ENCODE results near the gene PPP4C. TPM values are rescaled to one million over a fixed set of nuclear protein-coding genes. Genes with fewer than 3 reads are reported as not detected.

The PPP4C gene
- total RNA-seq, 4 donors from 2014 or later = 43.7 to 79.4 (median 56.6) TPM

DNA sequence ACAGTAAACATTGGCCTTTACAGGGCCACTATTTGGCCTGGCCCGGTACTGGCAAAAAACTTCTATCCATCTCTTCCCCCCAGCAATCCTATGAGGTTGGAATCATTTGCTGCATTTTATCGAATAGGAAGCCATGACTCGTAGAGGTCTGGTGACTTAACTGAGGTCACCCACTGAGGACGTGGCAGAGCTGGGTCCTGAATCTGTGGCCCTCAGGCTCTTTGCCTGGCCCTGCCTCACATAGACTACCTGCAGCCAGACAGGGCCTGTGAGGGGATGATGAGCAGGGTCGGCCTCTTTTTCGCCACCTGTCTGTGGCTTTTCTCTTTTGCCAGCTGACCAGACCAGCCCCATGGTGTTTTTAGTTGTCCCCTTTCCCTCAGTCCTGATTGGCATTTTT lies 1.9 kb downstream of the PPP4C start:
- H3K36me3 ChIP-seq = peaks cover 0 to 51% (median 0%) of the 10 kb centered on the region in 3 donors
- TF ChIP-seq, protein P1, sequence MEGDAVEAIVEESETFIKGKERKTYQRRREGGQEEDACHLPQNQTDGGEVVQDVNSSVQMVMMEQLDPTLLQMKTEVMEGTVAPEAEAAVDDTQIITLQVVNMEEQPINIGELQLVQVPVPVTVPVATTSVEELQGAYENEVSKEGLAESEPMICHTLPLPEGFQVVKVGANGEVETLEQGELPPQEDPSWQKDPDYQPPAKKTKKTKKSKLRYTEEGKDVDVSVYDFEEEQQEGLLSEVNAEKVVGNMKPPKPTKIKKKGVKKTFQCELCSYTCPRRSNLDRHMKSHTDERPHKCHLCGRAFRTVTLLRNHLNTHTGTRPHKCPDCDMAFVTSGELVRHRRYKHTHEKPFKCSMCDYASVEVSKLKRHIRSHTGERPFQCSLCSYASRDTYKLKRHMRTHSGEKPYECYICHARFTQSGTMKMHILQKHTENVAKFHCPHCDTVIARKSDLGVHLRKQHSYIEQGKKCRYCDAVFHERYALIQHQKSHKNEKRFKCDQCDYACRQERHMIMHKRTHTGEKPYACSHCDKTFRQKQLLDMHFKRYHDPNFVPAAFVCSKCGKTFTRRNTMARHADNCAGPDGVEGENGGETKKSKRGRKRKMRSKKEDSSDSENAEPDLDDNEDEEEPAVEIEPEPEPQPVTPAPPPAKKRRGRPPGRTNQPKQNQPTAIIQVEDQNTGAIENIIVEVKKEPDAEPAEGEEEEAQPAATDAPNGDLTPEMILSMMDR (IDR thresholded peaks at IDR 0.05) = no peak
- TF ChIP-seq POLR2A (IDR thresholded peaks at IDR 0.05) = no peak
- no peaks in the 10 kb centered on the region for H3K27me3 ChIP-seq
- peaks cover 0 to 29% (median 4%) of the 10 kb centered on the region in 4 donors for H3K4me1 ChIP-seq
- H3K4me3 ChIP-seq = peak overlapping the region in 1 of 4 donors; percentile 80
- no peak for DNase-seq
- H3K27ac ChIP-seq = no peak overlapping the region
- H3K9me3 ChIP-seq = no peaks in the 10 kb centered on the region

DNA sequence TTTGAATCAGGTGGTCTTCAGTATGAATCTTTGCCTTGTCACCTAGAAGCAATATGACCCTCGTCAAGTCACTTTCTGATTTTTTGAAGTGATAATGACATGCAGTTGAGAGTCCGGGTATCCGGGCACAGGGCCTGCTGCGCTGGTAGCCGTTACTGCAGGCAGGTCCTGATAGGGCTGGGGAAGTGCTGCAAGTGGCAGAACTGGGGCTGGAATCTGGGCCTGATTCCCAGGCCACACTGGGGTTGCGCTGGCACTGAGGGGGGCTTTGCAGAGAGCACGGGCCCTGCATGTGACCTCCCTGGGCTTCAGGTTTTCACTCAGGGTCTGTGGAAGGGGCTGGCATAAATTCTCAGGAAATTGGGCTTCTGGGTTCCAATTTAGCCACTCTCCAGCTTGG lies 3.0 kb downstream of the PPP4C start:
- no peak overlapping the region for H3K27ac ChIP-seq
- no peaks in the 10 kb centered on the region for H3K9me3 ChIP-seq
- H3K36me3 ChIP-seq = peaks cover 0 to 56% (median 0%) of the 10 kb centered on the region in 3 donors
- TF ChIP-seq, protein P1 (IDR thresholded peaks at IDR 0.05) = no peak
- TF ChIP-seq POLR2A (IDR thresholded peaks at IDR 0.05) = no peak
- no peak for DNase-seq
- no peaks in the 10 kb centered on the region for H3K27me3 ChIP-seq
- H3K4me1 ChIP-seq = peaks cover 0 to 29% (median 4%) of the 10 kb centered on the region in 4 donors
- no peak overlapping the region for H3K4me3 ChIP-seq

DNA sequence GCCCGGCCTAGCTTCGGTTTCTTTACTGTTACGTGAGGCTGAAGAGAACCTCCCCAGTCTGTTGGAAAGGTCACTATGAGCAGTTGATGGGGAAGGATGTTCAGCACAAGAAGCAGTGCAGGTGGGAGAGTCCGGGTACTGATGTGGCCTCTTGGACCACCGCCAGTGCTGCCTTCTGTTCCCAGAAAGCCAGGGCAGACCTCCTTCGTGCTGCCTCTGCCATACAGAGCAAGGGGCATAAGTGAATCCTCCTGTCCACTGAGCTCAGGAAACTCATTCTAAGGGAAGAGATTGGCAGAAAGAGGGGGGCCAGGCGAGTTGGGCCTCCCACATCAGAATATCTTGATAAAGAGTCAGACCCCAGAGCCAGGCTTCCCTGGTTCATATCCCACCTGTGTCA lies 3.7 kb downstream of the PPP4C start:
- Histone ChIP-seq H3K9me3 (no peaks in the 10 kb centered on the region), H3K36me3 (peaks cover 0 to 64% (median 0%) of the 10 kb centered on the region in 3 donors), H3K4me1 (peaks cover 0 to 29% (median 4%) of the 10 kb centered on the region in 4 donors), H3K4me3 (no peak overlapping the region), H3K27me3 (no peaks in the 10 kb centered on the region), H3K27ac (no peak overlapping the region)
- DNase-seq = no peak
- TF ChIP-seq, protein P1 (IDR thresholded peaks at IDR 0.05) = no peak
- TF ChIP-seq POLR2A (IDR thresholded peaks at IDR 0.05) = no peak

DNA sequence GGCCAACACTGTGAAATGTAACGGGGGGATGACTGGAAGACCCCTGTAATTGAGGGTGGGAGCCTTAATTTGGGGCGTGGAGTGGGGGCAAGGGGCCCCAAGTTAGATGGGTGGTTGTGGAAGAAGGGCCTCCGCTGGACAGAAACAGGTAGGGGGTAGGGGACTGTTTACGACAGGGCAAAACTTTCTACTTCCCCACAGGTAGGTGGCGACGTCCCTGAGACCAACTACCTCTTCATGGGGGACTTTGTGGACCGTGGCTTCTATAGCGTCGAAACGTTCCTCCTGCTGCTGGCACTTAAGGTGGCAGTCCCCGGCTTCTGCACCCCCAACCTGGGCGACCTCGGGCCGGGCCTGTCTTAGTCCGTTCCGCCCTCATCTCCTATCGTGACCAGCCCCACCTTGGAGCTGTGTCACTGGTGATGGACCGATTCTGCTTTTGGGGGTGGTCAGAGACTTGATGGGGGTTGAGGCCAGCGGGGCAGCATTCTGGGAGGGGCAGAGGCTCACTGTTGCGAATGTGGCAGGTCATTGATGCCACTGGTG lies 6.8 kb downstream of the PPP4C start:
- peaks cover 0 to 77% (median 0%) of the 10 kb centered on the region in 3 donors for H3K36me3 ChIP-seq
- no peak overlapping the region for H3K27ac ChIP-seq
- peaks cover 0 to 8% (median 0%) of the 10 kb centered on the region in 4 donors for H3K4me1 ChIP-seq
- TF ChIP-seq POLR2A (IDR thresholded peaks at IDR 0.05) = no peak
- TF ChIP-seq, protein P1 (IDR thresholded peaks at IDR 0.05) = no peak
- no peaks in the 10 kb centered on the region for H3K27me3 ChIP-seq
- no peaks in the 10 kb centered on the region for H3K9me3 ChIP-seq
- no peak for DNase-seq
- no peak overlapping the region for H3K4me3 ChIP-seq

DNA sequence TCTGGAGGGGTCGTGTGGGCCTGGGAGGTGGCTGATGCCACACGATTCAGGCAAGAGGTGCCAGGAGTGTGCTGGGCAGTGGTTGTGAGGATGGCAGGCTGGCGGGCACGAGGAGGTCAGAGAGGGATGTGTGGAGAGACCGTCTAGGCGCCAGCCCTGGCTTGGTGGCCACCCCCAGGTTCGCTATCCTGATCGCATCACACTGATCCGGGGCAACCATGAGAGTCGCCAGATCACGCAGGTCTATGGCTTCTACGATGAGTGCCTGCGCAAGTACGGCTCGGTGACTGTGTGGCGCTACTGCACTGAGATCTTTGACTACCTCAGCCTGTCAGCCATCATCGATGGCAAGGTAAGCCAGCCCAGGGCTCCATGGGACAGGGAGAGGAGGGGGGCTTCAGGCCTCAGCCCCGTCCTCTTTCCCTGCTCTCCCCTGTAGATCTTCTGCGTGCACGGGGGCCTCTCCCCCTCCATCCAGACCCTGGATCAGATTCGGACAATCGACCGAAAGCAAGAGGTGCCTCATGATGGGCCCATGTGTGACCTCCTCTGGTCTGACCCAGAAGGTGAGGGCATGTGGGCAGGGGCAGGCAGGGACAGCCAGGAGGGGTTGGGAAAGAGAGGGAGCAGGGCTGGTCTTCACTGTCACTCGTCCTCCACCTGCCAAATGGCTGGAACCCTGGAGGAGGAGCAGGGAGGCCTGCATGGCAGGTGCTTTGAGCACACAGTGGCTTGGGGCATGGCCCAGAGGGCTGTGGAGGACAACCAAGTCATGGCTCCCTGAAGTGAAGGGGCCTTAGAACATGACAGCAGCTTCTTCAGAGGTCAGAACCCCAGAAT lies 7.6 kb downstream of the PPP4C start:
- H3K4me1 ChIP-seq = peaks cover 0 to 1% (median 0%) of the 10 kb centered on the region in 4 donors
- peaks cover 0 to 69% (median 0%) of the 10 kb centered on the region in 3 donors for H3K36me3 ChIP-seq
- H3K27ac ChIP-seq = no peak overlapping the region
- no peak for DNase-seq
- no peaks in the 10 kb centered on the region for H3K27me3 ChIP-seq
- H3K4me3 ChIP-seq = no peak overlapping the region
- no peaks in the 10 kb centered on the region for H3K9me3 ChIP-seq
- no peak for TF ChIP-seq POLR2A (IDR thresholded peaks at IDR 0.05)
- TF ChIP-seq, protein P1 (IDR thresholded peaks at IDR 0.05) = no peak

Data from Peyer's patch (tissue), 4 donors.